Activated CD4-positive, alpha-beta T cell treated with anti-CD3 and anti-CD28 coated beads, Interleukin-2, amount 10 ng/mL, durations not matched to agents 24 days and 14 days (primary cell): Measurements from ENCODE around the gene C11orf97. TPM values are rescaled to one million over a fixed set of nuclear protein-coding genes. Genes with fewer than 3 reads are reported as not detected.
"Not testable (repeated sequence)": the region's sequence is repeated elsewhere in the genome, so short reads cannot be mapped to it uniquely, and the experiment has no call there.

Source experiments
- DNase-seq: peaks from one replicate; pipeline ENCODE4 v3.0.0; 2022
- H3K27ac Mint-ChIP-seq: one replicate; pipeline ENCODE4 v1.8.0; 2022; ENCODE audit warnings: mild to moderate bottlenecking, mixed read lengths
- H3K27me3 Mint-ChIP-seq: one replicate; pipeline ENCODE4 v1.8.0; 2022; ENCODE audit warnings: mixed read lengths
- H3K36me3 Mint-ChIP-seq: one replicate; pipeline ENCODE4 v1.8.0; 2022; ENCODE audit warnings: low read depth, mild to moderate bottlenecking, mixed read lengths
- H3K4me1 Mint-ChIP-seq: one replicate; pipeline ENCODE4 v1.8.0; 2021; ENCODE audit warnings: mixed read lengths
- H3K4me3 Mint-ChIP-seq: one replicate; pipeline ENCODE4 v1.8.0; 2022; ENCODE audit warnings: mild to moderate bottlenecking, moderate library complexity, mixed read lengths
- H3K9me3 Mint-ChIP-seq: one replicate; pipeline ENCODE4 v1.8.0; 2021; ENCODE audit warnings: mixed read lengths
- intact Hi-C: fragments of 100-400 bp; cut with micrococcal nuclease; formaldehyde crosslinking; loops from one replicate; pipeline ENCODE4 v1.15.1; 2023
- total RNA-seq: library from RNA; stranded (reverse); gene quantifications from 2 replicates; pipeline ENCODE4 v1.2.3, GENCODE V29; 2022

C11orf97 gene
- total RNA-seq, 1 donor from 2014 or later = not detected

DNA sequence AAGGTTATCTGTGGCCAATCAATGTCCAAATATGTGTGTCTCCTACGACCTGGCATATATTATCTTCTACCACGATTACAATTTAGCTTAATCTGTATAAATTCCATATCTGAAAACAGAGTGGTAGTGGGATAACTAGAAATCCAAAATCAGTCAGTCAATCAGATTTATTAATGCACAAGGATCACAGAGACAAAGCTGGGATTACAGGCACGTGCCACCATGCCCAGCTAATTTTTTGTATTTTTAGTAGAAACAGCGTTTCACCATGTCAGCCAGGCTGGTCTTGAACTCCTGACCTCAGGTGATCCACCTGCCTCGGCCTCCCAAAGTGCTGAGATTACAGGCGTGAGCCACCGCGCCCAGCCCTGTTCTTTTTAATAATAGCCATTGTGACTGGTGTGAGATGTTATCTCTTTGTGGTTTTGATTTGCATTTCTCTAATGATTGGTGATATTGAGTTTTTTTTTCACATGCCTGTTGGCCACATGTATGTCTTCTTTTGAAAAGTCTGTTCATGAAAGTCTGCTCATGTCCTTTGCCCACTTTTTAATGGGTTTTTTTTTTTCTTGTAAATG lies 43.6 kb downstream of the C11orf97 start:
- DNase-seq, H3K27me3 Mint-ChIP-seq, H3K4me3 Mint-ChIP-seq, H3K27ac Mint-ChIP-seq, H3K36me3 Mint-ChIP-seq, H3K4me1 Mint-ChIP-seq, H3K9me3 Mint-ChIP-seq, intact Hi-C loops: not testable (repeated sequence)

DNA sequence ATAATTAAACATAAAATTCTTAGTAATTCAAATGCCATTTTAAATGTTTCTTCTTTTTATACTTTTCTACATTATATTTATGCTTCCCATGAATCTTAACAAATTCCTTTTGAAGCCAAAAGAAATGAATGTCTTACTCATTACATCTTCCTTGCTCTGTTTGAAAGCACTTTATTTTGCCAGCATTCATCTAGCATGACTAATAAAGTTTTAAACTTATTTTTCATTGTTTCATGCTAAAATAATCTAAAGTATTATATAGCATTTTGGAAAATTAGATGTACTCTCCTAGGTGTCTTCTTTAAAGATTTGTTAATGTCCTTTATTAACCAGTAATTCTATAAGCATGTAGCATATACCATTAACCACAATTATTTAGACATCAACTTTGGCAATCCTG lies 45.2 kb downstream of the C11orf97 start:
- intact Hi-C loops = no loop called here
- H3K4me1 Mint-ChIP-seq = no peaks in the 10 kb centered on the region
- H3K36me3 Mint-ChIP-seq = no peaks in the 10 kb centered on the region
- no peak overlapping the region for H3K4me3 Mint-ChIP-seq
- no peak overlapping the region for H3K27ac Mint-ChIP-seq
- H3K9me3 Mint-ChIP-seq = no peaks in the 10 kb centered on the region
- DNase-seq = no peak
- H3K27me3 Mint-ChIP-seq = no peaks in the 10 kb centered on the region

DNA sequence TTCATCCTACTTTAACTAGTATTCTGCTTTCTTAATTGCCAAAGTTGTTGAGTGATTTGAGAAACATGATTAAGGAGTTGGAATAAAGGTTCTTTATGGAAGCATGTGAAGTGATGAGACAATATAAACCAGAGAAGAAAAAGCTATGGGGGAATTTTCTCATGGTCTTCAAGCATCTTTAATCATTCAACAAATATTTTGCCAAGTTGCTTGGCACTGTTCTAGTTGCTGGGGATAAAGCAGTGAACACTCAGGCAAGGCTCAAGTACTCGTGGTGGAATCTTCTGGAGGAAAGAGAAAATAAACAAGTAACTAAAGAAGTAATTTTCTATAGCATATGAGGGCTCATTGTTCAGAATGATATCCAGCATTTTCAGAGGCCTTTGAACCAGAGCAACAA lies 45.7 kb downstream of the C11orf97 start:
- no peaks in the 10 kb centered on the region for H3K4me1 Mint-ChIP-seq
- H3K36me3 Mint-ChIP-seq = no peaks in the 10 kb centered on the region
- H3K27me3 Mint-ChIP-seq = no peaks in the 10 kb centered on the region
- intact Hi-C loops = no loop called here
- H3K27ac Mint-ChIP-seq = no peak overlapping the region
- no peak for DNase-seq
- no peaks in the 10 kb centered on the region for H3K9me3 Mint-ChIP-seq
- H3K4me3 Mint-ChIP-seq = no peak overlapping the region

DNA sequence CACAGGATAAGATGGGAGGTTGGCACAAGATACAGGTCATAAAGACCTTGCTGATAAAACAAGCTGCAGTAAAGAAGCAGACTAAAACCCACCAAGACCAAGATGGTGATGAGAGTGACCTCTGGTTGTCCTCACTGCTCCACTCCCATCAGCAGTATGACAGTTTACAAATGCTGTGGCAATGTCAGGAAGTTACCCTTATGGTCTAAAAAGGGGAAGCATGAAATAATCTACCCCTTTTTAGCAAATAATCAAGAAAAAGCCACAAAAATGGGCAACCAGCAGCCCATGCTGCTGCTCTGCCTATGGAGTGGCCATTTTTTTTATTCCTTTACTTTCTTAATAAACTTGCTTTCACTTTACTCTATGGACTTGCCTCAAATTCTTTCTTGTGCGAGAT lies 46.2 kb downstream of the C11orf97 start:
- H3K4me3 Mint-ChIP-seq = no peak overlapping the region
- DNase-seq = no peak
- no peaks in the 10 kb centered on the region for H3K4me1 Mint-ChIP-seq
- no peaks in the 10 kb centered on the region for H3K9me3 Mint-ChIP-seq
- no peaks in the 10 kb centered on the region for H3K27me3 Mint-ChIP-seq
- intact Hi-C loops = no loop called here
- H3K36me3 Mint-ChIP-seq = no peaks in the 10 kb centered on the region
- no peak overlapping the region for H3K27ac Mint-ChIP-seq

DNA sequence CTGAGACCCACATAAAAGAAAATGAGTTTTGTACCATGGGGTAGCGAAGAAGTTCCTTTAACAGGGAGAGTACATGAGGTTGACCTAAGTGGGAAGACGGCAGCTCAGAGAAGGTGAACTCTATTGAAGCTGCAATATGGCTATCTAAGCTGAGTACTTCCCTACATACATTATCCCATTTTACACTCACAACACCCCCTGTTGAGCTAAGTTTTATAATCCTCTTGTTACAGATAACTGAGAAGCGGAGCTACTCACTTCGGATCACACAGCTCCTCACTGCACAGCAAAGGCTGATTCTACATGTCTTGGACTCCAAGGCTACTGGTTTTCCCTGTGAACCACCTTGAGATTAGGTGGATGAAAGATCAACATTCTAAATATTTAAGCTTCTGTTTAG lies 46.7 kb downstream of the C11orf97 start:
- Mint-ChIP-seq H3K4me1 (no peaks in the 10 kb centered on the region), H3K27me3 (no peaks in the 10 kb centered on the region), H3K4me3 (no peak overlapping the region), H3K36me3 (no peaks in the 10 kb centered on the region), H3K27ac (no peak overlapping the region), H3K9me3 (no peaks in the 10 kb centered on the region)
- intact Hi-C loops = no loop called here
- DNase-seq = no peak

DNA sequence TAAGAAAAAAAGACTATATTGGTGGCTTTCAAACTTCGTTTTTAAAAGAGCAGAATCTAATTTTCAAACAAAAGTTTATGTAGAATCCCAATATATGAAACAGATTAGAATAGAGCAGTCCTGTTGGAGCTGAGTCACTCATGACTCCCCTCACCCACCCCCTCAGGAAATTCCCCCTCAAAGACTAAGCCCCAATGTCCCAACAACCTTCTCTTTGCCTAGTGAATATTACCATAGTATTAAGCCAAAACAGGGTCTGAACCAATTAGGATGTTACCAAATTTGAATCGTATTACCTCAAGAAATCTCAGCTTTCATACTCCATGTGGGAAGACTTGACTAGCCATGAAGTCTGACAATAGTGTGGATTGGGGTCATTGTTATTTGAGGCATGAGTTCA lies 47.1 kb downstream of the C11orf97 start:
- no peaks in the 10 kb centered on the region for H3K4me1 Mint-ChIP-seq
- no peak for DNase-seq
- H3K27me3 Mint-ChIP-seq = no peaks in the 10 kb centered on the region
- no peaks in the 10 kb centered on the region for H3K9me3 Mint-ChIP-seq
- no peaks in the 10 kb centered on the region for H3K36me3 Mint-ChIP-seq
- H3K27ac Mint-ChIP-seq = no peak overlapping the region
- intact Hi-C loops = no loop called here
- no peak overlapping the region for H3K4me3 Mint-ChIP-seq

DNA sequence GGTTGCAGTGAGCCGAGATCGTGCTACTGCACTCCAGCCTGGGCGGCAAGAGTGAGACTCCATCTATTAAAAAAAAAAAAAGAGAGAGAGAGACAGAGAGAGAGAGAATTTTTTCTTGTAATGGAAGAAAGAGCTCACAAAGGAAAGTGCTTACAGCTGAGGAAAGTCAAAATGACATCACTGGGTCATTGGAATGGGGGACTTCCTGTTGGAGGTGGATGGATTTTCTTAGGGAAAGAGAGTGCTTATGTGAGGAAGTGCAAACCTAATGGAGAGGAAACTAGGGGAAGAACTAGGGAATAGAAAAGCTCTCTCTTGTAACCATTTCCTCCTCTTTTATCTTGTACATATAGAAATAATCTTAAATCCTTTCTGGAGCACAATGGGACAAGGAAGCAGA lies 48.6 kb downstream of the C11orf97 start:
- H3K4me3 Mint-ChIP-seq = no peak overlapping the region
- DNase-seq = no peak
- no peak overlapping the region for H3K27ac Mint-ChIP-seq
- intact Hi-C loops = no loop called here
- H3K27me3 Mint-ChIP-seq = no peaks in the 10 kb centered on the region
- H3K9me3 Mint-ChIP-seq = no peaks in the 10 kb centered on the region
- H3K4me1 Mint-ChIP-seq = no peaks in the 10 kb centered on the region
- no peaks in the 10 kb centered on the region for H3K36me3 Mint-ChIP-seq

DNA sequence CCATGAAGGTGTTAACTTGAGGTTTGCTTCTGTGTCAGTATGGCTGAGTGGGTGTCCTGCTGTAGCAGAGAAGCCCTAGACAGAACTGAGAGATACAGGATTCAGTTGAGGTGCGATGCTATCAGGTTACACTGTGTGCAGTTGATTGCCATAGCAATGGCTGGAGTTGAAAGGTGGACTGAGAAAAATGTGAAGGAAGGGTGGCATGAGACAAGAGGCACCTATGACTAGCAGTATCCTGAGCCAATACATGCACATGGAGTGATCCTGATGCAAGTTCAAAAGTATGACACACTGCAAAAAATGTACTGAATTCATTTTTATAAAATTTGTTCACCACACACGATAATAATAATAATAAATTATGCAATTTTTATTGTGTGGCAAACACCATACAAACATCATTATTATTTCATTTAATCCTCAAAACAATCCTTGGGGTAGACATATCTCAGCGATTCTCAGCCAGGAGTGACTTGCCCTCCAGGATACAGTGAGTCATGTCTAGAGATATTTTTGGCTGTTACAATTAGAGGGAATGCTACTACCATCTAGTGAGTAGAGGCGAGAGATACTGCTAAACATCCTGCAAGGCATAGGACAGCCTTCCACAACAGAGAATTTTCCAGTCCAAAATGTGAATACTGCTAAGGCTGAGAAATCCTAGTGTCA lies 51.1 kb downstream of the C11orf97 start:
- no peak overlapping the region for H3K27ac Mint-ChIP-seq
- no peaks in the 10 kb centered on the region for H3K9me3 Mint-ChIP-seq
- H3K36me3 Mint-ChIP-seq = no peaks in the 10 kb centered on the region
- no peak for DNase-seq
- H3K27me3 Mint-ChIP-seq = no peaks in the 10 kb centered on the region
- H3K4me1 Mint-ChIP-seq = no peaks in the 10 kb centered on the region
- intact Hi-C loops = no loop called here
- H3K4me3 Mint-ChIP-seq = no peak overlapping the region

DNA sequence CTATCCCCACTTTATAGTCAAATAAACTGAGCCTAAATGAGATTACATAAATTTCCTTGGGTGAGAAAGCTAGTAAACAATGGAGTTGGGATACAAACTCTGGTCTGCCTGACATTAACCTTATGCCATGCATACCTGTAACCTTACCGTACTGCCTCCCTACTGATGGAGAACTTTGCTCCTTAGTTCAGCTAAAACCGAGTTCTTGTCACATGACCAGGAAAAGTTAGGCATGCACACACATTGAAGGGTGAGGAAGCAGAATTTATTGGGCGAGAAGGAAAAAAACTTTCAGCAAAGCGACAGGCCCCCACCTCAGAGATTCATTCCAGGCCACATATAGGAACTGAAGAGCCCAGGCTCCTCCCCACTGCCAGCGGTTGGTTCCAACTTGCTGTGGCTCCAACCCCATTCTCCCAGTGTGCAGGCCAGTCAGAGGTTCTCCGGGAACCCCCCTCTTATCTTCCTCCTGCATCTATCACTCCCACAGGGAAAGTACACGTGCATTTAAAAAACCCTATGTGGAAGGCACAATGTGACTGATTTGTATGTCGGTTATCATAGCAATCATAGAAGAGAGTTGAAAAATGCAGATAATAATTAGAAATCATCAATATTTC lies 51.7 kb downstream of the C11orf97 start:
- intact Hi-C loops = no loop called here
- Mint-ChIP-seq H3K4me1 (no peaks in the 10 kb centered on the region), H3K9me3 (no peaks in the 10 kb centered on the region), H3K27ac (no peak overlapping the region), H3K27me3 (no peaks in the 10 kb centered on the region), H3K4me3 (no peak overlapping the region), H3K36me3 (no peaks in the 10 kb centered on the region)
- no peak for DNase-seq

DNA sequence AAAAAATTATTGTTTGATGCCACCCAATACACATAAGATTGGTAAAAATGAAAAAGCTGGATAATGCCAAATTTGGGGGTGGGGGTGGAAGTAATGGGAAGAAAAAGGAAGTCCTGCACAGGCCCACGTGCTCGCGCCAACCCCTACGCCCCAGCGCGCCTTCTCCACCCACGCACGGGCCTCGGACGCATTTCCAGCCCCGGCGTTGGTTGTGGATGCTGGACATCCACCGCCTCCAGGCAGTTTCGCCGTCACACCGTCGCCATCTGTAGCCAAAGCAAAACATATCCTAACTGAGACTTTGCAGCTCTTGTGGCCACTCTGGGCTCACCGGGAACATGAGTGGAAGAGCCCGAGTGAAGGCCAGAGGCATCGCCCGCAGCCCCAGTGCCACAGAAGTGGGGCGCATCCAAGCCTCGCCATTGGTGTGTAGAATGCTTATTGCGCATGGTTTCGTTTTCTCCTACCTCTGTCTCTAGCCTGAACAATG lies 55.0 kb downstream of the C11orf97 start, which contains the start of gene PIWIL4:
PIWIL4 (plus strand) TSS at position 188 of the 490 bp plus-strand sequence; CDS start at position 339, 151 bp downstream.
- no peak within 1 kb of the TSS for H3K27ac Mint-ChIP-seq
- no peak for DNase-seq
- no peaks in the 10 kb centered on the region for H3K9me3 Mint-ChIP-seq
- no peaks in the 10 kb centered on the region for H3K36me3 Mint-ChIP-seq
- intact Hi-C loops = no loop called here
- no peaks in the 10 kb centered on the region for H3K4me1 Mint-ChIP-seq
- H3K4me3 Mint-ChIP-seq = no peak within 1 kb of the TSS
- no peaks in the 10 kb centered on the region for H3K27me3 Mint-ChIP-seq

DNA sequence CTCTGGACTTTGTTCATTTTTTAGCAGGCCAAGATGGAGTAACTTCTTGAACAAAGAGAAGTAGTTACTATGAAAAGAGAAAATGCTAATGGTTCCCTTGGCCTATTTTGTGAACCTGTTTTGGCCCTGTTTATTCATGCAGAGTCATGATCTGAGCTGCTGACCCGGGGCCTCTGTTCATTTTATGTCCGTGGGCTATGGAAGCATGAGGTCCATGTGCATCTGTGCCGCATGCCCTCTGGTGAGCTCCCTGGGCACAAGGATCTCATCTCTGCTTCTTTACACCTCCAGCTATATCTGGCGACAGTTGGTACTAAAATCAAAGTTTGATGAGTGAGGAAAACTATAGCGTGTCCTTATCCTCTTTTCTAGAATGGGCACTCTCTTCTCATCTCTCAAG lies 55.9 kb downstream of the C11orf97 start:
- no peak for DNase-seq
- Mint-ChIP-seq H3K36me3 (no peaks in the 10 kb centered on the region), H3K4me1 (no peaks in the 10 kb centered on the region), H3K27ac (no peak overlapping the region), H3K4me3 (no peak overlapping the region), H3K27me3 (no peaks in the 10 kb centered on the region), H3K9me3 (no peaks in the 10 kb centered on the region)
- intact Hi-C loops = no loop called here

DNA sequence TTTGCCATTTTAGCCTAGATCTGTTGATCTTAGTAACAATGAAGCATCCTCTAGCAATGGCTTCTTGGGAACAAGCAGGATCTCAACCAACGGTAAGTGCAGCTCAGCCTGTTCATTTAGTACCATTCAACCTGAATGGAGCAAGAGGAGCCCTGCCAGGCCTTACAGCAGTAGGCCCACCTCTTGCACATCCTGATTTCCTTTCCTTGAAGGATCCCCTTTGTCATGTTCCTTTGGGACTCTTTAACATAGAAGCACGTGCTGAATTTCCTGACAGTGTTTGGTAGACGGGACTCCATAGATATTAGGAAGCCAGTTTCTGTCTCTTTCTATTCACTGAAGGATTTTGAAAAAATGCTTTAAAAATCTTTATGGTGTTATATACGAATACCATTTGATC lies 56.5 kb downstream of the C11orf97 start:
- Mint-ChIP-seq H3K27me3 (no peaks in the 10 kb centered on the region), H3K27ac (no peak overlapping the region), H3K4me3 (no peak overlapping the region), H3K4me1 (no peaks in the 10 kb centered on the region), H3K9me3 (no peaks in the 10 kb centered on the region), H3K36me3 (no peaks in the 10 kb centered on the region)
- intact Hi-C loops = no loop called here
- DNase-seq = no peak

DNA sequence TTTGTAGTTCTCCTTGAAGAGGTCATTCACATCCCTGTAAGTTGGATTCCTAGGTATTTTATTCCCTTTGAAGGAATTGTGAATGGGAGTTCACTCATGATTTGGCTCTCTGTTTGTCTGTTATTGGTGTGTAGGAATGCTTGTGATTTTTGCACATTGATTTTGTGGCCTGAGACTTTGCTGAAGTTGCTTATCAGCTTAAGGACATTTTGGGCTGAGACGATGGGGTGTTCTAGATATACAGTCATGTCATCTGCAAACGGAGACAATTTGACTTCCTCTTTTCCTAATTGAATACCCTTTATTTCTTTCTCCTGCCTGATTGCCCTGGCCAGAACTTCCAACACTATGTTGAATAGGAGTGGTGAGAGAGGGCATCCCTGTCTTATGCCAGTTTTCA lies 60.7 kb downstream of the C11orf97 start:
- intact Hi-C loops, H3K9me3 Mint-ChIP-seq, H3K4me1 Mint-ChIP-seq, DNase-seq, H3K36me3 Mint-ChIP-seq, H3K27ac Mint-ChIP-seq, H3K27me3 Mint-ChIP-seq, H3K4me3 Mint-ChIP-seq: not testable (repeated sequence)

DNA sequence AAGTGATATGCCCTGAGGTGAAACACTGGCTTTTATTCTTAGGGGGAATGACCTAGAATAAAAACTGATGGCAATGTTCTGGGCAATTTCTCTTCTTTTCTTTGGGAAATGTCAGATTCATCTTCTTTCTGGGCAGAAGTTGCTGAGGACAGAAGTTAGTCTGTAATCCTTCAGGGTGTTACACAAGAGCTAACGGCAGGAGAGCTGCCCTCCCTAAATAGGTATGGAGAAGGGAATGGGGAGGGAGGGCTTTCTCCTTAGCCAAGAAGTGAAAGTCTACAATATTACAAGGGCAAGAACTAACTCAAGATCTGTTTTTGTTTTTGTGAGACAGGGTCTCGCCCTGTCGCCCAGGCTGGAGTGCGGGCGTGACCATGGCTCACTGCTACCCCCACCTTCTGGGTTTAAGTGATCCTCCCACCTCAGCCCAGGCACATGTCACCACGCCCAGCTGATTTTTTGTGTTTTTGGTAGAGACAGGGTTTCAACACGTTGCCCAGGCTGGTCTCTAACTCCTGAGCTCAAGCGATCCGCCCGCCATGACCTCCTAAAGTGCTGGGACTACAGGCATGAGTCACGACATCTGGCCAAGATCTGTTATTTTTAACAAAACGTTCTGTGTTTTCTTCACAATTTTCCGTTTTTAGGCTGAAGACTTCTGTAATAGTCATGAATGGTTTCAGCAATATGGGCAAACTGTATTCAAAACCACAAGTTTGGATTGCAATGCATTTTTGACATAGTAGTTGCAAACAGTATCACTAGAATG lies 62.1 kb downstream of the C11orf97 start:
- no peaks in the 10 kb centered on the region for H3K4me1 Mint-ChIP-seq
- H3K36me3 Mint-ChIP-seq = no peaks in the 10 kb centered on the region
- intact Hi-C loops = no loop called here
- no peak for DNase-seq
- no peak overlapping the region for H3K27ac Mint-ChIP-seq
- no peaks in the 10 kb centered on the region for H3K9me3 Mint-ChIP-seq
- no peak overlapping the region for H3K4me3 Mint-ChIP-seq
- peaks cover 3% of the 10 kb centered on the region for H3K27me3 Mint-ChIP-seq
